Measurements from ENCODE around the gene PTPRM.

Gene PTPRM

GRCh38 chr18:8140841-8141501, 573.9 kb downstream of the PTPRM start:
- no peak for DNase-seq

GRCh38 chr18:8142131-8142711, 575.1 kb downstream of the PTPRM start:
- DNase-seq = no peak

- no peak for DNase-seq
Measured at GRCh38 chr18:8142932-8143331, 575.8 kb downstream of the PTPRM start.

GRCh38 chr18:8151181-8151580, 584.1 kb downstream of the PTPRM start:
- no peak for DNase-seq

- DNase-seq = no peak
Measured at GRCh38 chr18:8153887-8154583, 586.9 kb downstream of the PTPRM start.

- no peak for DNase-seq
Measured at GRCh38 chr18:8162802-8163201, 595.7 kb downstream of the PTPRM start.

- no peak for DNase-seq
Measured at GRCh38 chr18:8163286-8163959, 596.3 kb downstream of the PTPRM start.

GRCh38 chr18:8165095-8165494, 598.0 kb downstream of the PTPRM start:
- DNase-seq = no peak

- DNase-seq = no peak
Measured at GRCh38 chr18:8167026-8167425, 599.9 kb downstream of the PTPRM start.

GRCh38 chr18:8167673-8168072, 600.6 kb downstream of the PTPRM start:
- DNase-seq = no peak

GRCh38 chr18:8169722-8170121, 602.6 kb downstream of the PTPRM start:
- no peak for DNase-seq

GRCh38 chr18:8174771-8175170, 607.7 kb downstream of the PTPRM start:
- no peak for DNase-seq

GRCh38 chr18:8175501-8176061, 608.5 kb downstream of the PTPRM start:
- DNase-seq = no peak

- DNase-seq = no peak
Measured at GRCh38 chr18:8176109-8176508, 609.0 kb downstream of the PTPRM start.

- no peak for DNase-seq
Measured at GRCh38 chr18:8176554-8176953, 609.4 kb downstream of the PTPRM start.

- DNase-seq = no peak
Measured at GRCh38 chr18:8177330-8178016, 610.4 kb downstream of the PTPRM start.

- no peak for DNase-seq
Measured at GRCh38 chr18:8186413-8186812, 619.3 kb downstream of the PTPRM start.

GRCh38 chr18:8188184-8188583, 621.1 kb downstream of the PTPRM start:
- no peak for DNase-seq

GRCh38 chr18:8190980-8191379, 623.9 kb downstream of the PTPRM start:
- no peak for DNase-seq

- no peak for DNase-seq
Measured at GRCh38 chr18:8194431-8194830, 627.3 kb downstream of the PTPRM start.

GRCh38 chr18:8196238-8196637, 629.1 kb downstream of the PTPRM start:
- no peak for DNase-seq

GRCh38 chr18:8197499-8197898, 630.4 kb downstream of the PTPRM start:
- no peak for DNase-seq

GRCh38 chr18:8207996-8208395, 640.9 kb downstream of the PTPRM start:
- DNase-seq = no peak
